ENCODE results near the gene ANKLE2. TPM values are rescaled to one million over a fixed set of nuclear protein-coding genes. Genes with fewer than 3 reads are reported as not detected.

Gene ANKLE2
- total RNA-seq, 3 donors from 2014 or later: 64.2 to 75.4 (median 73.5) TPM

DNA sequence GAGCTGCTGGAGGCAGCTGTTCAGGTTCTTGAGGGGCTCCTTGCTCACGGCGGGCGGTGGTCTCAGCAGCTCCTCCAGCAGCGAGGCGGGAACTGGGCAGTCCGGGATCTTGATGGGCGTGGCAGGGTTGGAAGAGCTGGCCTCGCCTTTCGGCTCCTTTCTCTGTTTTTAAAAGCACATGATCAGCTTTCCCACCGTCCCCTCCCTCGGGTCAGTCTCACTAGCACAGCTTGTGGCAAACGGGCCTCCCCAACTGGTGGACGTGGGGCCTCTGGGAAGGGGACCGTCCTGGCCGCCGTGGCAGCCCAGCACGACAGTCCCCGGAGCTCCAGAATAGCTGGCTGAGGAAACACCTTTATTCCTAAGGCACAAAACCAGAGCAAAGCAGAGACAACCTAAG is 12.5 kb upstream of the ANKLE2 start:
- Histone ChIP-seq H3K27me3 (no peaks in the 10 kb centered on the region), H3K4me1 (peaks cover 0 to 4% of the 10 kb centered on the region in 2 donors), H3K9me3 (no peaks in the 10 kb centered on the region), H3K36me3 (no peaks in the 10 kb centered on the region), H3K4me3 (no peak overlapping the region), H3K27ac (no peak overlapping the region)
- no peak for DNase-seq (ENCODE audit: low spot score in 2 of 2)
- no peak for TF ChIP-seq POLR2AphosphoS5 (IDR thresholded peaks at IDR 0.05)
- no peak for TF ChIP-seq POLR2A (IDR thresholded peaks at IDR 0.05)
- intact Hi-C loops (cut with DNase I; ENCODE audit: low total_unique reads): no loop called here

DNA sequence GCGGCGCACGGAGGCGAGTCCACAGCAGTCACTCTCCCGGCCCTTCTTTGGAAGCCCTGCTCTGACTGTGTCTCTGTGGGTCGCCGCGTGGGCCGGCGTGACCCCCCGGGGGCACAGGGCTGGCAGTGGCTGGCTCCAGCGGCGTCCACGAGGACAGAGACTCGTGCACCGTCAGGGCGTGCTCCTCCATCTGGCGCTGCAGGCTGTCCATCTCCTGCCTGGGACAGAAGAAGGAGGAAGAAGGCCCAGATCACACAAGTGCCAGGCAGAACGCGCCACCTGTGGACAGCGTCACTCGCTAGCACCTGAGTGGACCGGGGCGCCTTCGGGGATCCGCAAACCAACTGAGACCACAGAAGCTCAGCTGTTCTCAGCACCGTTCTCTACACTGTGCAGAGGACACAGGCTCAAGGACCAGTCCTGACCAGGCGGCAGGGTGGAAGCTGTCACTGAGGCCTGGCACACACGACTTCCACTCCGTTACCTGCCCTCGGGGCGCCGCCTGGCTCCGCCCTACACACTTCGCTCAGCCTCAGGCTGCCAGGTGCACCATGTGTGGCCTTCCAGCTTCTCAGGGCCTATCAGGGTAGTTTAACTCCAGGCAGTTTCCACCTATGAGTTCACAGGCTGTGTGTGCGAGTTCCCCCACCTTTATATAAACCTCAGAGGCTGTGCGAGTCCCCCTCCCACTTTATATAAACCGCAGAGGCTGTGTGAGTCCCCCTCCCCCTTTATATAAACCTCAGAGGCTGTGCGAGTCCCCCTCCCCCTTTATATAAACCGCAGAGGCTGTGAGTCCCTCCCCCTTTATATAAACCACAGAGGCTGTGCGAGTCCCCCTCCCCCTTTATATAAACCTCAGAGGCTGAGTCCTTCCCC is 11.7 kb upstream of the ANKLE2 start:
- H3K9me3 ChIP-seq: no peaks in the 10 kb centered on the region
- intact Hi-C loops (cut with DNase I; ENCODE audit: low total_unique reads): no loop called here
- peaks cover 0 to 4% of the 10 kb centered on the region in 2 donors for H3K4me1 ChIP-seq
- H3K36me3 ChIP-seq: no peaks in the 10 kb centered on the region
- no peak for DNase-seq (ENCODE audit: low spot score in 2 of 2)
- no peak for TF ChIP-seq POLR2AphosphoS5 (IDR thresholded peaks at IDR 0.05)
- TF ChIP-seq, protein P1, sequence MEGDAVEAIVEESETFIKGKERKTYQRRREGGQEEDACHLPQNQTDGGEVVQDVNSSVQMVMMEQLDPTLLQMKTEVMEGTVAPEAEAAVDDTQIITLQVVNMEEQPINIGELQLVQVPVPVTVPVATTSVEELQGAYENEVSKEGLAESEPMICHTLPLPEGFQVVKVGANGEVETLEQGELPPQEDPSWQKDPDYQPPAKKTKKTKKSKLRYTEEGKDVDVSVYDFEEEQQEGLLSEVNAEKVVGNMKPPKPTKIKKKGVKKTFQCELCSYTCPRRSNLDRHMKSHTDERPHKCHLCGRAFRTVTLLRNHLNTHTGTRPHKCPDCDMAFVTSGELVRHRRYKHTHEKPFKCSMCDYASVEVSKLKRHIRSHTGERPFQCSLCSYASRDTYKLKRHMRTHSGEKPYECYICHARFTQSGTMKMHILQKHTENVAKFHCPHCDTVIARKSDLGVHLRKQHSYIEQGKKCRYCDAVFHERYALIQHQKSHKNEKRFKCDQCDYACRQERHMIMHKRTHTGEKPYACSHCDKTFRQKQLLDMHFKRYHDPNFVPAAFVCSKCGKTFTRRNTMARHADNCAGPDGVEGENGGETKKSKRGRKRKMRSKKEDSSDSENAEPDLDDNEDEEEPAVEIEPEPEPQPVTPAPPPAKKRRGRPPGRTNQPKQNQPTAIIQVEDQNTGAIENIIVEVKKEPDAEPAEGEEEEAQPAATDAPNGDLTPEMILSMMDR (IDR thresholded peaks at IDR 0.05): no peak
- no peak for TF ChIP-seq POLR2A (IDR thresholded peaks at IDR 0.05)
- H3K27me3 ChIP-seq: no peaks in the 10 kb centered on the region
- no peak overlapping the region for H3K27ac ChIP-seq
- no peak overlapping the region for H3K4me3 ChIP-seq

DNA sequence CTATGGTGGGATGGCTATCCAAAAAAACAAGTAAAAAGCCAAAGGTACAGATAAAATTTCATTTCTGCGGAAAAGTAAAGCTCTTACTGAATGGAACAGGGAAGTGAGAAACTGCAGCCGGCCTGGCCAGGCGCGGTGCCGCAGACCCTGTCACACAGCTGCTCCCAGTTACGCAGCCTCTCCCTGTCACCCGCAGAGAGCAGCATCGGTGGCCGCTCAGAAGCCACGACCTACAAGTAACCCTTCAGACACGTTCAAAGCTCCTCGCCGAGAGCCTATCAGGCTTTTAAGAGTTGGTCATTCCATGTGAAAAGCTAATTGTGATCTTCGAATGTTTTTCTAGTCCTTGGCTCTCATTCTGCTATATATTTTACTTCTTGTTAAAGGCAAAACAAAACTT is 11.0 kb upstream of the ANKLE2 start:
- intact Hi-C loops (cut with DNase I; ENCODE audit: low total_unique reads): no loop called here
- no peak overlapping the region for H3K4me3 ChIP-seq
- TF ChIP-seq POLR2A (IDR thresholded peaks at IDR 0.05) (no peak), POLR2AphosphoS5 (IDR thresholded peaks at IDR 0.05) (no peak)
- TF ChIP-seq, protein P1 (IDR thresholded peaks at IDR 0.05): no peak
- H3K27me3 ChIP-seq: no peaks in the 10 kb centered on the region
- H3K4me1 ChIP-seq: peaks cover 0 to 4% of the 10 kb centered on the region in 2 donors
- no peaks in the 10 kb centered on the region for H3K9me3 ChIP-seq
- H3K27ac ChIP-seq: no peak overlapping the region
- DNase-seq (ENCODE audit: low spot score in 2 of 2): no peak
- H3K36me3 ChIP-seq: no peaks in the 10 kb centered on the region

DNA sequence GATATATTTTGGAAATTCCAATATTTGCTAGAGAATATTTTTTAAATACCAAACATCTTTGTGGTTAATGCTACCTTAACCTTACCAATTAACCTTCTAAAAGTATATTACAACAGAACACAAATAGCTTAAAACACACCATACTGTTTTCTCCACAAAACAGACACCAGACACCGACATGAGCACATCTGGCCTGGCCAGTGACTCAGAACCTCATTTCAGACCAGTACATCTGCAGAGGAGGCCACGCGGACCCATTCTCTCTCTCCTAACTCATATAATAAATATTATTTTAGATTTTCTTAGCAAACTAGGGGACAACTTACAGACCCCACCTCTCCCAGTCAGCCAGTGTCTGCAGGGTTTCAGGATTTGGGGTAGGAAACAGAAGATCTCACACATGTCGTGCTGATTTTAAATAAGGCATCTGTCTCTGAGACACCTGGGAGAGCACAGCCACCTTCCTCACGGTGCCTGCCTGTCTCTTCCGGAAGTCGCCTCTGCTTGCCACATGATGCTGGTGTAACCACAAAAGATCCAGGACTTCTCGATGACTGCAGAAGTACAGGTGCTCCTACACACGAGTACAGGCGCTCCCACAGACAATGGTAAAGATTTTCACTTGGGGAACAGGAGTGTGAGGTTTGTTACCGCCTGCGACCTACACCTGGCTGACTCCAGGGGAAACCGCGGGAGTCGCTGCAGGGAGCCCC is 9.7 kb upstream of the ANKLE2 start:
- TF ChIP-seq, protein P1 (IDR thresholded peaks at IDR 0.05): no peak
- TF ChIP-seq POLR2A (IDR thresholded peaks at IDR 0.05): no peak
- no peak for TF ChIP-seq POLR2AphosphoS5 (IDR thresholded peaks at IDR 0.05)
- Histone ChIP-seq H3K4me1 (no peaks in the 10 kb centered on the region), H3K36me3 (no peaks in the 10 kb centered on the region), H3K27ac (peak overlapping the region in 1 of 2 donors; percentile 13), H3K27me3 (no peaks in the 10 kb centered on the region), H3K4me3 (no peak overlapping the region), H3K9me3 (no peaks in the 10 kb centered on the region)
- intact Hi-C loops (cut with DNase I; ENCODE audit: low total_unique reads): no loop called here
- DNase-seq (ENCODE audit: low spot score in 2 of 2): no peak

DNA sequence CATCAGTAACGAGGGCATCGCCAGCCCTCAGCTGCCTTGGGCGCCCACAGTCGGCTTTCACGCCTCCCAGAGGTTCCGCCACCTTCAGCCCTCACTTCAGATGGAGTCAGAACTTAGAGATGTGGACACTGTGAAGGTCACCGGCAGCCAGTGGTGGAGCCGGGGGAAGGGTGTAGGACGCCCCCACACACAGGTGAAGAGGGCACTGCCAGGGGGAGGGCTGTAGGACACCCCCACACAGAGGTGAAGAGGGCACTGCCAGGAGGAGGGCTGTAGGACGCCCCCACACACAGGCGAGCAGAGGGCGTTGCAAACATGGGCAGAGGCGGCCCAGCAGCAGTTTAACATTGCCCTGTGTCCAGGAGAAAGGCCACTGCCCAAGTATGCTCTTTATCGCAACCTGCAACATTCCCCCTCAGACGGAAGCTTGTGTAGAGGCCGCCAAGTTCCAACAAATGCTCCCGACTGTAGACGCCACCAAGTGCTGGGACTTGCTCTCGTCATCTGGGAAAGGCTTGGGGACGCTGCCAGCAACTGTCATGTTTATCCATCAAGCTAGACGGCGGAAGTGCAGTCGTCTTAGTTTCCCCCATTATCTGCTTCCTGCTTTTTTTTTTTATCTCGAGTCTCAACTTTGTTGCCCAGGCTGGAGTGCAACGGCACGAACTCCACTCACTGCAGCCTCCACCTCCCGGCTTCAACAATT is 4.9 kb upstream of the ANKLE2 start:
- intact Hi-C loops (cut with DNase I; ENCODE audit: low total_unique reads): no loop called here
- H3K27me3 ChIP-seq: no peaks in the 10 kb centered on the region
- H3K9me3 ChIP-seq: no peaks in the 10 kb centered on the region
- no peak overlapping the region for H3K4me3 ChIP-seq
- peak in 1 of 2 donors; percentile 65 for DNase-seq (ENCODE audit: low spot score in 2 of 2)
- H3K4me1 ChIP-seq: no peaks in the 10 kb centered on the region
- peak overlapping the region in 1 of 2 donors; percentile 63 for H3K27ac ChIP-seq
- no peaks in the 10 kb centered on the region for H3K36me3 ChIP-seq
- TF ChIP-seq POLR2A (IDR thresholded peaks at IDR 0.05): no peak
- TF ChIP-seq, protein P1 (IDR thresholded peaks at IDR 0.05): no peak
- no peak for TF ChIP-seq POLR2AphosphoS5 (IDR thresholded peaks at IDR 0.05)

Measured in breast epithelium (tissue), 4 donors.